ENCODE results near the gene RAI1.

The RAI1 gene

DNA sequence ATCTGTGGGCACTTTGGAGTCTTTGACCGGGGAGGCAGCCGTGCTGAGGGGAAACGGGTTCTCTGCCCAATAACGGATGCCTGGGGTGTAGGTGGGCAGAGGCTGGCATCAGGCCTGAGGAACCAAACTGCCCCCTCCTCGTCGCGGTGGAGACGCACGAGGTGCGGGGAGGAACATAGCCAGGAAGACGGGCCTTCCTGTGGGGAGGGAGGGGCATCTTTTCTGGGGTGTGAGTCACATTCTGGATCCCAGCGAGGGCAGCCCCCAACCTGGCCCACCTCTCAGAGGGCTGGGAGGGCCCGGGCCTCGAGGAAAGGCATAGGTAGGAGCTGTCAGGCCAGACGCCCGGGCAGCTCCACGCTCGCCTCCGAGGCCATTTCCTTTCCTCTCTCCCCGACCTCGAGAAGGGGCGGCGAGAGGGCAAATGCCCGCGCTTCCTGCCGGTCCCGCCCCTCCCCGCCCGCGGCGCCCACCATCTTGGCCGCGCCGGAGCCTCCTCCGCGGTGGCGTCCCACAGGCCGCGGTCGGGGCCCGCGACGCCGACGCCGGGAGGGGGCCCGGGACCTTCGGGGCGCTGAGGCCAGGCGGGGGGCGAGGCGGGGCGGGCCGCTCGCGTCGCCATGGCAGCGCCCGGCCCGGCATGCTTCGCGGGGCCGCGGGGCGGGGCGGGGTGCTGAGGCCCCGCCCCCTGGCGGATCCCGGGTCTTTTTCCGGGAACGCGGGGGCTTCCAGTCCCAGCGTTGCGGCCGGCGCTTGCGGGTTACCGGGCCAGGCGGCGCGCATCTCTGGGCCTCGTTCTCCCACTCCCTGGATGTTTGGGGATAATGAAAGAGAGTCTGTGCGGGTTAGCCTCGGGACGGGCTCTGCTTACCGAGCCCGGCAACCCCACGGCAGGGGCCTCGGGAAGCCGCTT, 13.2 kb downstream of the RAI1 start:
- peak; percentile 63 to 97 (median 75) for DNase-seq
- intact Hi-C loops (cut with DNase I), result loop anchor here (5.0 kb wide), 1 partner anchor 98 kb away; no protein-coding TSS in a partner anchor

GRCh38 chr17:17696085-17696484, 14.8 kb downstream of the RAI1 start:
- DNase-seq, result no peak
- intact Hi-C loops (cut with DNase I), result no loop called here

- intact Hi-C loops (cut with DNase I), result no loop called here
- no peak for DNase-seq
Observed at GRCh38 chr17:17696882-17697633, 15.8 kb downstream of the RAI1 start.

DNA sequence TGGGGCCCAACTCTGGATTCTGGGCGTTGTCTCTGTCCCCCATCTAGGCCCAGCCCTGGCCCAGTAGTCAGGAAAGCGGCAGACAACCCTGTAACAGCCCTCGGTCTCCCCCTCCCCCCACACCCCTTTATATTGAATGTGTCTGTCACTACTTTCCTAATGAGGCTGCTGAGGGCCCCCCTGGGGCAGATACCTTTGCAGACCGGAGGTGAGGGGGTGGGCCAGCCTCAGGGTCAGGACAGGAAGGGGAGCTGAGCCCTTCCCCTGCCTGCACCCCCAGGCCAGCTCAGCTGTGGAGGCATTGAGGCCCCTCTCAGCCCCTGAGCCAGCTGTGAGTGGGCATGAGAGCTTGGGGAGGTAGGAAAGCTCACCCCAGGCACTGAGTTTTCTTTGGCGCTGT, 17.1 kb downstream of the RAI1 start:
- DNase-seq, result no peak
- intact Hi-C loops (cut with DNase I), result no loop called here

DNA sequence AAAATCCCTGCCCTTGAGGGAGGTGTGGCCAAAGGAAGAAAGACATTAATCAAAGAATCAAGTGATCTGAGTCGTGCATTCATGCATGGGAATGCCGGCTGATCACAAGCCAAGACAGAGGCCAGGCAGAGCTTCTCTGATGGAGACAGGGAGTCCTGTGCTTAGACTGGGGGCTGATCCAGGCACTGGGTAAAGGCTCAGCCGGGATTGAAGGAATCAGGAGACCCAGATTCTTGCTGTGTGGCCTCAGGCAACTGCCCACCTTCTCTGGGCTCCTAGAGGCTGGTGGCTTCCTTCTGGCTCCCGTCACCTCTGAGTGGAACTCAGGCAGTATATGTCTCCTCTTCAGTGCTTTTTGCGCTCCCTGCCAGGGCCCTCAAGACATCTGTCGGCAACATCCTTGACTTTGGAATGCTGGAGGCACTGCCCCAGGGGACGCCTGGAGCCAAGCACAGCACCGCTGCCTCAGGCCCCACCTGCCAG, 17.7 kb downstream of the RAI1 start:
- intact Hi-C loops (cut with DNase I), result no loop called here
- no peak for DNase-seq

DNA sequence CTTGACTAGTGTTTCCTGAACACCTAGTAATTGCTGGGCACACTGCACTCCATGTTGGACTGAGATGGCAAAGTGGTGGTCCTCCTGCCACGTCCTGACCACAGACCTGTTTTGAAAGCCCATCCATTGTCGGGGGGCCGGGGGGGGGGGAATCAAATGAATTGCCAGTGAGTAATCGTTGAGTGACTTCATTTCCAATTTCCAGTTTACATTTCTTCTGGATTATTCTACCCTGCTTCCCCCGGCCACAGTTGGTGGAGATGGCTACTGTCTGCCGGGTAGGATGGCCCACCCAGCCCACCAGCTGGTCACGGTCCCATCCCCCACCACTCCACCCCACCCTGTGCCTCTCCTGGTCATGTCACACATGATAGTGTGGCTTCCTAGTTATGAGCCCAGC, 18.2 kb downstream of the RAI1 start:
- no peak for DNase-seq
- intact Hi-C loops (cut with DNase I), result no loop called here

DNA sequence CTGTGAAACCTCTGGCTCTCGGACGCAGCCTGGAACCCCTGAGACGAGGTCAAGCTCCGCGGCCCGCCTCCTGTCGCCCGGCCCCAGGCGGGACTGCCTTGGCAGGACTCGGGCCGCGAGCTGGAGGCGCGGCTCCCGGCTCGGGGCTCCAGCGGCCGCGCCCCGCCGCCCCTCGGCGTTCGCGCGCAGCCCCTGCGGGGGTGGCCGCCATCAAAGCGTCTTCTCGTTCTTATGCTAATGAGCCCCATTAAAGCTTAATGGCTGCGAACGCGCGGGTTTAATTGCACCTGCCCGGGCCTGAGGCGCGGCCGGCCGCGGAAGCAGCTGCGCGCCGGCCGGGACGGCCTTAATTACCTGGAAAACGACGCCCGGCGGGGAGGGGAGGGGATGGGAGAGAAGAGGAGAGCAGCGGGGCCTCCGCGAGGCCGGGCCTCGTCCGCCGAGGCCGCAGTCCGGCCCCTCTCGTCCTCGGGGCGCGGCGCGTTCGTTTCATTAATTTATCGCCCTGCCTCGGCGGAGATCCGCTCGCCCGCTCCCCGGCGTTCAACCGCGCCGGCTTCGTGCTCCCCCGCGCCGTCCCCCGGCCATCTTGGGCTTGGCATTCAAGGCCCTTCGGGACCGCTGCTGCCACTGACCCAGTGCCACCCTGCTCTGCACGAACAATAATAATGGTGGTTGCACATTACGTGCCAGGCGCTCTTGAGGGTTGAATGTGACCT, 19.2 kb downstream of the RAI1 start:
- intact Hi-C loops (cut with DNase I), result no loop called here
- peak in 2 of 10 donors; percentile 39 to 85 for DNase-seq

DNA sequence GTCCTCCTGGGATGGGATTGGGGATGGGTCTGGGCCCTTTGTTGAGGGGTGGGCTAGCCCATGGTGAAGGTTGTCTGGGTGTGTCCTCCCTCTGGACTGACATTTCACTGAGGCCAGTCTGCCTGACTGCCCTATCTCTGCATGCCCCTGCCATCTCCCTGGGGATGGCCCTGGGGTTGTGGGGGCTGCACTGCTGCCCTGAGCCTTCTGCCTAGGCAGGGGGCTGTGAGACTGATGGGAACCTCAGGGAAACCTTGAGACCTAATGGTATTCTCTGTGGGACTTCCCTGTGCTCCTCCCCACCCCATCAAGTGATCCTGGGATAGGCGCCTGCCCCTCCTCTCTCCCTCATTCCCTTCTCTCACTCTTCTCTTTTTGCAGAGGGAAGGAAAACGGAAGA, 19.9 kb downstream of the RAI1 start:
- intact Hi-C loops (cut with DNase I), result no loop called here
- no peak for DNase-seq

DNA sequence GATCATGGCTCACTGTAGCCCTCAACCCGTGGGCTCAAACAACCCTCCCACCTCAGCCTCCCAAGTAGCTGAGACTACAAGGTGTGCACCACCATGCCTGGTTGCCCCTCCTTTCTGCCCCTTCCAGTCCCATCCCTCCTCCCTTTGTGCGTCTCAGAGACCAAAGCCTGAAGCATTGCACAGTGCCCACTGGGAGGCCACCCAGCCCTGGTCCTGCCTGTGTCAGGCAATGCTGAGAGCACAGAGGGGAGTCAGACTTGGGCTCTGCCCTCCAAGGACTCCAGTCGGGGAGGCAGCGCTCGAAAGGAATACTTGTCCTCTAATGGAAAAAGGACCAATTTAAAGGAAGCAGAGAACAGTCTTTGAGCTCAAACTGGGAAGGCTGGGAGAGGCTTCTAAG, 20.4 kb downstream of the RAI1 start:
- intact Hi-C loops (cut with DNase I), result no loop called here

DNA sequence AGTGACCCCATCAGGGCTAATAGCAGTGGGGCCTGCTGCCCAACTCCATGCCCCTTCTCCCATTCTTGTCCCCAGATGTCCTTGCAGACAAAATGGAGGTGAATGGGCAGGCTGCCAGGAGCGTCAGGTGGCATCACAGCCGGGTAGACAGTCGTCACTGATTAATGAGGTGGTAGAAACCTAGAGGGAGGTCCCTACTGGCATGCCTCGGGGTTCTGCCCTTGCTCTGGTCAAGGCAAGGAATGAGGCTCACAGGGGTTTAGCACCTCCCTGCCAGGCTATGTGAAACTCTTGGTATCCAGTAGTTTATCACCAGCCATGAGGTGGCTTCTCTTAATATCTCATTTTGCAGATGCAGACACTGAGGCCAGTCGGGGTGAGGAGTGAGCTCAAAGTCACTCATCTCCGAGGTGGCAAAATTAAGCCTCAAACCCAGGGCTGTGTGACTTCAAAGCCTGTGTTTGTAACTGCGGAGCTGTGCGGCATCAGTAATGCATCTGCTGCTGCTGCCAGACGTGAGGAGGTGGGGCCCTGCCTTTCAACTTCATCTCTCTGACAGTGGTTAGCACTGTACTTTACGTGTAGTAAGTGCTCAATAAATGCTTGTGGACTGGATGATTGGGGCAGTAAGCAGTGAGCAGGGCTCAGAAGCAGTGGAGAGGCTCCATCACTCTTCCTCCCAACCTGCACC, 21.3 kb downstream of the RAI1 start:
- no peak for DNase-seq
- intact Hi-C loops (cut with DNase I), result no loop called here

More for the DNA sequence above, 20.4 kb downstream of the RAI1 start:
- no peak for DNase-seq

DNA sequence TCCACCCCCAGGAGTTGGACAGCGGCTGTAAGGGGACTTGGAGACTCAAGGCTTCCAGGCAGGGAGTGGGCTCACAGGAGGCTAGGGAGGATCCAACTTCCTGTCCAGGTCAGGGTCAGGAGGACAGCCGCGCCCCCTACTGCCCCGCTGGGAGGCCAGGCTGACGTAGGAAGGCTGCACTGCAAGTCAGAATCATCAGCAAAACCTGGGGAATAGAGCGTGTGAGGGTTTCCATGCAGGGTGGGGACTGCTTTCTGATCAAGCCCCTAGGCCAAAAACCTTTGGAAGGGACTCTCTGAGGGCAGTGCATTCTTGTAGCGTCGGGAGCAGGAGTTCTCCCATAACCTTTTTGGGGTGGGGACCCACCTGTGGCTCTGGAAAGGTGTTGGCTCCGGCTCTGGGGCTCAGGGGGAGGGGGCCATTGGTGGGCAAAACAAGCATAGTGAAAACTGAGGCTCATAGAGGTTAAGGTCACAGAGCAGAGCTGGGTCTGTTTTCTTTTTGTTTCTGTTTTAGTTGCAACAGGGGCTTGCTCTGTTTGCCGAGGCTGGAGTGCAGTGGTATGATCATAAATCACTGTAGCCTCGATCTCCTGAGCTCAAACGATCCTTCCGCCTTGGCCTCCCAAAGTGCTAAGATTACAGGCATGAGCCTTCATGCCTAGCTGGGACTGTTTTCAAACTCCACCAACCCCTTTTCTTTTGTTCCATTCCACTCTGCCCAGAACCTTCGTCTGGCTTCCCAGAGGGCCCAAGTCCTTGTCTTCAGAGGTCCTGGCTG, 22.1 kb downstream of the RAI1 start:
- intact Hi-C loops (cut with DNase I), result no loop called here
- no peak for DNase-seq

GRCh38 chr17:17704931-17705330, 23.7 kb downstream of the RAI1 start:
- DNase-seq, result no peak
- intact Hi-C loops (cut with DNase I), result no loop called here

- no peak for DNase-seq
- intact Hi-C loops (cut with DNase I), result no loop called here
Observed at GRCh38 chr17:17706140-17707060, 25.1 kb downstream of the RAI1 start.

- intact Hi-C loops (cut with DNase I), result no loop called here
Observed at GRCh38 chr17:17708295-17708694, 27.0 kb downstream of the RAI1 start.

GRCh38 chr17:17708816-17709215, 27.6 kb downstream of the RAI1 start:
- intact Hi-C loops (cut with DNase I), result no loop called here

More at GRCh38 chr17:17708295-17708694, 27.0 kb downstream of the RAI1 start:
- no peak for DNase-seq

DNA sequence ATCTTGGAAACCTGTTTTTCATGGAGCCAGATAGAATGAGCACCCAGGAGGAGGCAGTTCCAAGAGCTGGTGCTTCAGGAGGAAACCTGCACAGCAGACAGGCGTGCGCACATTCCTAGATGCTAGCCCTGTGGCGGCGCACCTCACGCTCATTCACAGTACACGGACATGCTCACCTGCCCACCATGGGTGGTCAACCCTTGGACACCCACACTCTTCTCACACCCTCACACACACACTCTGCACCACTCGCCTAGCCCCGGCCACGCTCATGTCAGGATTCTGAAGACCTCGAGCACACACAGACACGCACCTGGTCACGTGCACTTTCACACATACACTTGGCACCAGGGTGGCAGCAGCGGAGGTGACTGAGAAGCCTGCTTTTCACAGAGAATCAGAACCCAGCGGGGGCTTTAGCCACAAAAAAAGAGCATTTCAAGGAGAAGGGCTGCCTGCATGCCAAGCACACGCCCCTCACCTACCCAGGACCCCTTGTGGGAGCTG, 28.6 kb downstream of the RAI1 start:
- no peak for DNase-seq
- intact Hi-C loops (cut with DNase I), result no loop called here

More at GRCh38 chr17:17708816-17709215, 27.6 kb downstream of the RAI1 start:
- DNase-seq, result no peak

- DNase-seq, result no peak
- intact Hi-C loops (cut with DNase I), result no loop called here
Observed at GRCh38 chr17:17710355-17710727, 29.1 kb downstream of the RAI1 start.

Data from posterior cingulate gyrus (tissue), 11 donors.